Endothelial cell of umbilical vein (primary cell): ENCODE results near the gene CMTM8. TPM values are rescaled to one million over a fixed set of nuclear protein-coding genes. Genes with fewer than 3 reads are reported as not detected.

Source experiments
- BruUV-seq: library from RNA; stranded (reverse); fragments of 400-500 nt; replicated peaks from 2 replicates; lab custom pipeline; 2021; lab: Mats Ljungman, UMichigan
- CTCF ChIA-PET: fragments of 300-600, 350-600 bp; sonication (Branson Sonifier 250); formaldehyde crosslinking; loops from one replicate; lab custom pipeline; 2021; ENCODE audit warnings: antibody characterized with exemption, inconsistent platforms; lab: Charles Lee
- POLR2A ChIA-PET: fragments of 300-600, 350-600 bp; sonication (Branson Sonifier 250); formaldehyde crosslinking; loops from one replicate; lab custom pipeline; 2021; ENCODE audit warnings: antibody characterized with exemption, inconsistent platforms; lab: Charles Lee
- DNase-seq: peaks from one replicate; pipeline ENCODE4 v3.0.0-alpha.2; 2011; ENCODE audit warnings: low read depth, low spot score
- FAIRE-seq: peaks from 2 replicates; lab custom pipeline; 2011; peaks lifted over from hg19 to GRCh38; lab: Jason Lieb, UNC
- H2AFZ ChIP-seq: 2 replicates; pipeline ENCODE4 v1.6.0; 2012; ENCODE audit warnings: low read depth, low read length, control low read depth, inconsistent platforms
- H3K27ac ChIP-seq: 2 replicates; pipeline ENCODE4 v1.5.1; 2011; ENCODE audit warnings: low read depth, mild to moderate bottlenecking, control low read depth, low read length, moderate library complexity; ENCODE audit not compliant: insufficient read depth
- H3K27me3 ChIP-seq, 2 experiments: 2 replicates each; pipeline versions ENCODE4 v1.6.0 to v1.6.1; 2011; ENCODE audit warnings: low read length in 2 of 2, mixed read lengths in 1 of 2; ENCODE audit not compliant: control insufficient read depth in 2 of 2, insufficient read depth in 2 of 2
- H3K36me3 ChIP-seq, 2 experiments: 2 replicates in 1 of 2; 3 replicates in 1 of 2; pipeline ENCODE4 v1.5.1; 2011; ENCODE audit warnings: low read length in 2 of 2, mild to moderate bottlenecking in 1 of 2, moderate library complexity in 1 of 2; ENCODE audit not compliant: control insufficient read depth in 2 of 2, insufficient read depth in 2 of 2; ENCODE audit errors: extremely low read depth in 1 of 2
- H3K4me1 ChIP-seq: 3 replicates; pipeline ENCODE4 v1.5.1; 2011; ENCODE audit warnings: mild to moderate bottlenecking, low read length; ENCODE audit not compliant: control insufficient read depth, insufficient read depth; ENCODE audit errors: extremely low read depth
- H3K4me2 ChIP-seq: 2 replicates; pipeline ENCODE4 v1.6.1; 2011; ENCODE audit warnings: low read length, control low read depth, mixed read lengths; ENCODE audit not compliant: insufficient read depth
- H3K4me3 ChIP-seq, 3 experiments: fragments of 200-600 bp in 1 of 3; sonication (generic), shearing (Covaris generic) in 1 of 3; replicated peaks in 1 of 3; 2 replicates each; pipeline ENCODE4 v1.5.1; 2011 to 2016; ENCODE audit warnings: control low read depth in 3 of 3, low read length in 3 of 3, mild to moderate bottlenecking in 2 of 3, inconsistent platforms in 1 of 3, low read depth in 1 of 3, moderate library complexity in 1 of 3; ENCODE audit not compliant: insufficient read depth in 1 of 3
- H3K79me2 ChIP-seq: 2 replicates; pipeline ENCODE4 v1.6.0; 2012; ENCODE audit warnings: low read length, inconsistent platforms; ENCODE audit not compliant: control insufficient read depth, insufficient read depth
- H3K9ac ChIP-seq: replicated peaks from 2 replicates; pipeline ENCODE3; 2011; ENCODE audit warnings: low read length, control low read depth; ENCODE audit not compliant: insufficient read depth; ENCODE audit errors: extremely low read depth
- H3K9me1 ChIP-seq: replicated peaks from 3 replicates; pipeline ENCODE4 v1.6.0; 2011; ENCODE audit warnings: mild to moderate bottlenecking, low read length; ENCODE audit not compliant: control insufficient read depth, insufficient read depth; ENCODE audit errors: extremely low read depth
- H3K9me3 ChIP-seq: replicated peaks from 2 replicates; pipeline ENCODE4 v1.5.1; 2012; ENCODE audit warnings: low read length, inconsistent platforms; ENCODE audit not compliant: control insufficient read depth, insufficient read depth
- H4K20me1 ChIP-seq: replicated peaks from 2 replicates; pipeline ENCODE3; 2011; ENCODE audit warnings: mild to moderate bottlenecking, low read length; ENCODE audit not compliant: control insufficient read depth, insufficient read depth; ENCODE audit errors: extremely low read depth
- EZH2 ChIP-seq: IDR thresholded peaks from 2 replicates; pipeline ENCODE4 v1.6.1; 2012; ENCODE audit warnings: borderline replicate concordance, low read depth, mild to moderate bottlenecking, moderate library complexity, low read length, inconsistent platforms; ENCODE audit not compliant: severe bottlenecking
- FOS ChIP-seq: IDR thresholded peaks from 2 replicates; pipeline ENCODE4 v1.6.1; 2011; ENCODE audit warnings: mild to moderate bottlenecking, low read length, moderate library complexity, borderline replicate concordance; ENCODE audit not compliant: insufficient read depth
- GATA2 ChIP-seq: IDR thresholded peaks from 2 replicates; pipeline ENCODE4 v1.7.0; 2011; ENCODE audit warnings: low read depth, mild to moderate bottlenecking, moderate library complexity, mixed read lengths, low read length; ENCODE audit not compliant: insufficient read length, insufficient read depth
- JUN ChIP-seq: IDR thresholded peaks from 2 replicates; pipeline ENCODE4 v1.6.1; 2011; ENCODE audit warnings: borderline replicate concordance, low read depth; ENCODE audit not compliant: insufficient read length, insufficient read depth
- MYC ChIP-seq: IDR thresholded peaks from one replicate; pipeline ENCODE4 v1.6.1; 2011; ENCODE audit warnings: mild to moderate bottlenecking, low read depth, low read length
- POLR2A ChIP-seq: IDR thresholded peaks from 2 replicates; pipeline ENCODE4 v1.6.1; 2012; ENCODE audit warnings: low read depth, mild to moderate bottlenecking, control low read depth, low read length
- POLR2AphosphoS5 ChIP-seq: IDR thresholded peaks from 2 replicates; pipeline ENCODE4 v1.6.1; 2012; ENCODE audit warnings: low read depth, mild to moderate bottlenecking, control low read depth, low read length, moderate library complexity; ENCODE audit not compliant: insufficient read depth
- dilution Hi-C: fragments of 300-500 bp; cut with MboI; formaldehyde crosslinking; loops from one replicate; pipeline ENCODE4 v1.15.0; 2019; ENCODE audit warnings: low sequenced_read_pairs; ENCODE audit not compliant: extremely low pct_ligation_motif_present
- intact Hi-C: fragments of 100-400 bp; cut with micrococcal nuclease; formaldehyde crosslinking; loops from one replicate; pipeline ENCODE4 v1.10.0; 2022
- polyA plus RNA-seq, 4 experiments: library from polyadenylated mRNA; depleted of rRNA in 3 of 4; stranded (reverse) in 3 of 4; unstranded in 1 of 4; fragments of >200 nt; gene quantifications; 2 replicates each; pipeline versions ENCODE4 v1.2.1 to v1.2.3, GENCODE V29; 2011 to 2012; ENCODE audit warnings: missing spikeins in 1 of 4
- total RNA-seq: library from RNA; stranded (reverse); gene quantifications from 2 replicates; pipeline ENCODE4 v1.2.3, GENCODE V29; 2021
- TF ChIP-seq, protein P1 (sequence below): IDR thresholded peaks from 2 replicates; pipeline ENCODE4 v1.6.1; 2011; ENCODE audit not compliant: insufficient read depth, insufficient read length
- TF ChIP-seq, protein P2 (sequence below), 2 donors: IDR thresholded peaks; 1 replicate in 1 of 2; 2 replicates in 1 of 2; pipeline ENCODE4 v1.5.1; 2011; ENCODE audit warnings: low read length in 2 of 2, mild to moderate bottlenecking in 2 of 2, moderate library complexity in 2 of 2, control low read depth in 1 of 2, inconsistent platforms in 1 of 2, low read depth in 1 of 2; ENCODE audit not compliant: insufficient read depth in 1 of 2; ENCODE audit errors: extremely low read depth in 1 of 2

Gene CMTM8
- total and polyA plus RNA-seq, 2 donors (not counting 3 experiments of a cell fraction or from before 2014, with no cell fraction given) = 7.3 to 11.9 TPM

DNA sequence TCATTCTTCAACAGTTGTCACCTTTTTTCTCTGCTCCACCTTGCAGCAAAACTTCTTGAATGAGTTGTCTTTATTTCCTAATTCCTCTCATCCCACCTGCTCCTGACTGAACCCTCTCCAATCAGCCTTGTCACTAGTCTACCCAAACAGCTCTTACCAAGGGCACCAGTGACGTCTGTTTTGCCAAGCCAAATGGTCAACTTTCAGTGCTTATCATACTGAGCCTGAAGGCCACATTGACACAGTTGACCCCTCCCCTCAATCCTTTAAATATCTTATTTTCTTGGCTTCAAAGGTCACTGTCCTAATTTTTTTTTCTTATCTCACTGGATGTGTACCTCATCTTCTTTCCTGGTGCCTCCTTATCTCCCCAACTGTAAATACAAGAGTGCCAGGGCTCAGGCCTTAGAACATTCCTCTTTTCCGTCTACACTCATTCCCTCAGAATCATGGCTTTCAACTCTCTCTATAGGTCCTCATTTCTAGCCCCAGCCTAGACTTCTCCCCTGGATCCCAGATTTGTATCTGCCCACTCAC, 43.2 kb downstream of the CMTM8 start:
- Histone ChIP-seq H4K20me1 (no peaks in the 10 kb centered on the region), H3K36me3 (no peaks in the 10 kb centered on the region), H2AFZ (no peak overlapping the region), H3K27me3 (no peaks in the 10 kb centered on the region), H3K9me3 (no peaks in the 10 kb centered on the region), H3K4me2 (no peak overlapping the region), H3K4me3 (no peak overlapping the region), H3K79me2 (no peaks in the 10 kb centered on the region), H3K9ac (no peak overlapping the region), H3K4me1 (peaks cover 8% of the 10 kb centered on the region), H3K9me1 (no peaks in the 10 kb centered on the region), H3K27ac (no peak overlapping the region)
- DNase-seq (no peak), FAIRE-seq (no peak)
- BruUV-seq = no TSS peak
- POLR2A ChIA-PET = no interaction called here
- intact Hi-C loops = no loop called here
- CTCF ChIA-PET = no interaction called here
- no peak for TF ChIP-seq JUN
- TF ChIP-seq MYC = no peak
- TF ChIP-seq, protein P1, sequence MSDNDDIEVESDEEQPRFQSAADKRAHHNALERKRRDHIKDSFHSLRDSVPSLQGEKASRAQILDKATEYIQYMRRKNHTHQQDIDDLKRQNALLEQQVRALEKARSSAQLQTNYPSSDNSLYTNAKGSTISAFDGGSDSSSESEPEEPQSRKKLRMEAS = no peak
- TF ChIP-seq, protein P2, sequence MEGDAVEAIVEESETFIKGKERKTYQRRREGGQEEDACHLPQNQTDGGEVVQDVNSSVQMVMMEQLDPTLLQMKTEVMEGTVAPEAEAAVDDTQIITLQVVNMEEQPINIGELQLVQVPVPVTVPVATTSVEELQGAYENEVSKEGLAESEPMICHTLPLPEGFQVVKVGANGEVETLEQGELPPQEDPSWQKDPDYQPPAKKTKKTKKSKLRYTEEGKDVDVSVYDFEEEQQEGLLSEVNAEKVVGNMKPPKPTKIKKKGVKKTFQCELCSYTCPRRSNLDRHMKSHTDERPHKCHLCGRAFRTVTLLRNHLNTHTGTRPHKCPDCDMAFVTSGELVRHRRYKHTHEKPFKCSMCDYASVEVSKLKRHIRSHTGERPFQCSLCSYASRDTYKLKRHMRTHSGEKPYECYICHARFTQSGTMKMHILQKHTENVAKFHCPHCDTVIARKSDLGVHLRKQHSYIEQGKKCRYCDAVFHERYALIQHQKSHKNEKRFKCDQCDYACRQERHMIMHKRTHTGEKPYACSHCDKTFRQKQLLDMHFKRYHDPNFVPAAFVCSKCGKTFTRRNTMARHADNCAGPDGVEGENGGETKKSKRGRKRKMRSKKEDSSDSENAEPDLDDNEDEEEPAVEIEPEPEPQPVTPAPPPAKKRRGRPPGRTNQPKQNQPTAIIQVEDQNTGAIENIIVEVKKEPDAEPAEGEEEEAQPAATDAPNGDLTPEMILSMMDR (IDR thresholded peaks at IDR 0.05; ENCODE audit: extremely low read depth in 1 of 2, insufficient read depth in 1 of 2, low read depth in 1 of 2, low read length in 2 of 2) = no peak
- no peak for TF ChIP-seq POLR2AphosphoS5
- no peak for TF ChIP-seq POLR2A
- no peak for TF ChIP-seq EZH2
- TF ChIP-seq FOS = no peak
- TF ChIP-seq GATA2 = no peak
- dilution Hi-C loops = no loop called here
